Heart left ventricle (tissue), 16 donors: ENCODE data around the gene HLCS. TPM values are rescaled to one million over a fixed set of nuclear protein-coding genes. Genes with fewer than 3 reads are reported as not detected.

Experiments
- ATAC-seq, 4 donors: fragments of 200-7000 bp; cut with Tn5 transposase; one replicate each; pipeline ENCODE4 v1.9.1; 2020 to 2022; ENCODE audit warnings: moderate library complexity in 4 of 4, mild to moderate bottlenecking in 3 of 4, moderate number of reproducible peaks in 1 of 4
- DNase-seq, 5 donors: peaks; one replicate each; pipeline ENCODE4 v3.0.0-alpha.2; 2020
- H3K27ac ChIP-seq, 12 donors: fragments of 200-600 bp; sonication (generic) in 4 of 12; one replicate each; pipeline versions ENCODE4 v1.5.0 to v1.8.0; 2016 to 2022; ENCODE audit warnings: mild to moderate bottlenecking in 2 of 12
- H3K27me3 ChIP-seq, 9 donors: fragments of 200-600 bp; sonication (generic) in 2 of 9; one replicate each; pipeline versions ENCODE4 v1.5.1 to v1.8.0; 2016 to 2022; ENCODE audit warnings: mild to moderate bottlenecking in 3 of 9
- H3K36me3 ChIP-seq, 9 donors: fragments of 200-600 bp; sonication (generic) in 2 of 9; one replicate each; pipeline versions ENCODE4 v1.5.0 to v1.8.0; 2018 to 2022; ENCODE audit warnings: mild to moderate bottlenecking in 2 of 9
- H3K4me1 ChIP-seq, 12 donors: fragments of 200-600 bp; sonication (generic) in 4 of 12; one replicate each; pipeline versions ENCODE4 v1.5.0 to v1.8.0; 2016 to 2022; ENCODE audit warnings: mild to moderate bottlenecking in 3 of 12
- H3K4me3 ChIP-seq, 12 donors: fragments of 200-600 bp; sonication (generic) in 4 of 12; one replicate each; pipeline versions ENCODE4 v1.5.0 to v1.8.0; 2017 to 2022; ENCODE audit warnings: mild to moderate bottlenecking in 9 of 12, moderate library complexity in 4 of 12
- H3K9me3 ChIP-seq, 12 donors: fragments of 200-600 bp; sonication (generic) in 4 of 12; one replicate each; pipeline versions ENCODE4 v1.5.0 to v1.8.0; 2016 to 2022; ENCODE audit warnings: mild to moderate bottlenecking in 1 of 12
- POLR2A ChIP-seq, 2 donors: fragments of 450-650 bp; IDR thresholded peaks; one replicate each; pipeline ENCODE4 v1.6.1; 2017; ENCODE audit warnings: antibody characterized with exemption in 2 of 2, mild to moderate bottlenecking in 2 of 2, moderate library complexity in 2 of 2
- WGBS, 4 donors: extraction: QIAGEN DNeasy Blood & Tissue Kit in 2 of 4; methylation state at CpG; one replicate each; pipeline versions ENCODE4 v1.1.5 to v1.1.7; 2013 to 2018; 5-methylcytosine and 5-hydroxymethylcytosine counted together
- intact Hi-C, 10 donors: fragments of 100-400 bp; cut with DNase I; formaldehyde crosslinking; loops; one replicate each; pipeline versions ENCODE4 v1.11.1 to v1.14.2; 2022
- polyA plus RNA-seq, 2 donors: library from polyadenylated mRNA; stranded (reverse); fragments of 200-250 nt; gene quantifications; one replicate each; pipeline ENCODE4 v1.2.3, GENCODE V29; 2013
- total RNA-seq, 9 donors: library from RNA; depleted of rRNA in 2 of 9; stranded (reverse); fragments of >200 nt in 2 of 9; fragmentation: NEBNext Ultra II Directional in 3 of 9; extraction: Animal tissue kit (Norgen Biotek cat#: 25700) in 3 of 9; gene quantifications; one replicate each; pipeline versions ENCODE4 v1.1.0 to v1.2.4, GENCODE V29; 2016 to 2023
- TF ChIP-seq, protein P1 (sequence below), 12 donors: fragments of 200-600 bp; sonication (generic) in 4 of 12; IDR thresholded peaks; one replicate each; pipeline versions ENCODE4 v1.5.0 to v1.8.0; 2018 to 2022; ENCODE audit warnings: antibody characterized with exemption in 12 of 12, mild to moderate bottlenecking in 5 of 12
- donor health status: ischemic (EF 13 %, LVEDD 7.1; RV severe dilation, severe dysfunction).
- donor health status: healthy with polysubstance abuse.
- donor health status: DM: no; HTN: yes; CAD: no.
- donor health status: DM: no; HTN: no; CAD: no.
- donor health status: ischemic (EF 25% LVEDD 6.9; RV normal size, moderate dysfunction).
- donor health status: ischemic (EF 25% LVEDD 5.7; RV mildly dilated, moderate dysfunction).
- donor health status: healthy.
- donor health status: DM: yes; HTN: yes; CAD: no.
- donor health status: ischemic (EF 35%, LVEDD 5.7; RV mildly dilated, moderate dysfunction).
- donor health status: nonischemic (EF 11% LVEDD 7.7; RV severe dilation, severe dysfunction).
- donor health status: DM: yes; HTN: yes; CAD: no.
- donor health status: PGD.
- donor health status: ischemic (EF 29% LVEDD 5.4; RV normal size, mild dysfunction).
- donor health status: nonischemic (EF 23%, LVEDD 6.1; RV moderate dilation, normal function).

Gene HLCS
- total and polyA plus RNA-seq, 11 donors: 1.8 to 15.2 (median 6.2) TPM

DNA sequence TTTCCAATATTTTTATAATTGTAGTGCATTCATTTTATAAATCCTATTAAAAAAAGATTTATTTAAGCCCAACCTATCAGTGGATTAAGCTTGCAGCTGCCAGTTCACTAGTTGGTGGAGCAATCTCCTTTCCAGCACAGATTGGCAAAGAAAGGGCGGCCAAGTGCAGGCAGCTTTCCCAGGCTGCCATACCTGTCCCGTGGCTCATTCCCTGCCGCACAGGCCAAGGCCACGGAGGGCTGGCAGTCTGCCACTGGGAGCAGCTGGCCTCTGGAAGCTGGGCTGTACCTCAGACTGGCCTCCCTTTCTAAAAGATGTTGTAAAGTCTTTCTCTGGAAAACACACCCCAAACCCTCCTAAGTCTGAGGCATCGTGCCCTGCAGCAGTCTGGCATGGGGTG is 193.4 kb downstream of the HLCS start:
- ATAC-seq: peak; percentile 96 to 97 (median 96)
- Histone ChIP-seq H3K27me3 (no peaks in the 10 kb centered on the region), H3K4me1 (peaks cover 0 to 27% (median 18%) of the 10 kb centered on the region in 12 donors), H3K9me3 (no peaks in the 10 kb centered on the region), H3K36me3 (no peaks in the 10 kb centered on the region), H3K4me3 (no peak overlapping the region), H3K27ac (peak overlapping the region in 1 of 12 donors; percentile 35)
- 28 to 39% (median 36%) methylated on average over 5 of the region's 5 CpGs for WGBS, 4 donors
- no peak for TF ChIP-seq POLR2A (IDR thresholded peaks at IDR 0.05)
- TF ChIP-seq, protein P1, sequence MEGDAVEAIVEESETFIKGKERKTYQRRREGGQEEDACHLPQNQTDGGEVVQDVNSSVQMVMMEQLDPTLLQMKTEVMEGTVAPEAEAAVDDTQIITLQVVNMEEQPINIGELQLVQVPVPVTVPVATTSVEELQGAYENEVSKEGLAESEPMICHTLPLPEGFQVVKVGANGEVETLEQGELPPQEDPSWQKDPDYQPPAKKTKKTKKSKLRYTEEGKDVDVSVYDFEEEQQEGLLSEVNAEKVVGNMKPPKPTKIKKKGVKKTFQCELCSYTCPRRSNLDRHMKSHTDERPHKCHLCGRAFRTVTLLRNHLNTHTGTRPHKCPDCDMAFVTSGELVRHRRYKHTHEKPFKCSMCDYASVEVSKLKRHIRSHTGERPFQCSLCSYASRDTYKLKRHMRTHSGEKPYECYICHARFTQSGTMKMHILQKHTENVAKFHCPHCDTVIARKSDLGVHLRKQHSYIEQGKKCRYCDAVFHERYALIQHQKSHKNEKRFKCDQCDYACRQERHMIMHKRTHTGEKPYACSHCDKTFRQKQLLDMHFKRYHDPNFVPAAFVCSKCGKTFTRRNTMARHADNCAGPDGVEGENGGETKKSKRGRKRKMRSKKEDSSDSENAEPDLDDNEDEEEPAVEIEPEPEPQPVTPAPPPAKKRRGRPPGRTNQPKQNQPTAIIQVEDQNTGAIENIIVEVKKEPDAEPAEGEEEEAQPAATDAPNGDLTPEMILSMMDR (IDR thresholded peaks at IDR 0.05): no peak
- peak; percentile 76 to 91 (median 90) for DNase-seq
- intact Hi-C loops: loop anchor here in 1 of 10 donors (5.0 kb wide), 1 partner anchor 64 kb away; no protein-coding TSS in a partner anchor

DNA sequence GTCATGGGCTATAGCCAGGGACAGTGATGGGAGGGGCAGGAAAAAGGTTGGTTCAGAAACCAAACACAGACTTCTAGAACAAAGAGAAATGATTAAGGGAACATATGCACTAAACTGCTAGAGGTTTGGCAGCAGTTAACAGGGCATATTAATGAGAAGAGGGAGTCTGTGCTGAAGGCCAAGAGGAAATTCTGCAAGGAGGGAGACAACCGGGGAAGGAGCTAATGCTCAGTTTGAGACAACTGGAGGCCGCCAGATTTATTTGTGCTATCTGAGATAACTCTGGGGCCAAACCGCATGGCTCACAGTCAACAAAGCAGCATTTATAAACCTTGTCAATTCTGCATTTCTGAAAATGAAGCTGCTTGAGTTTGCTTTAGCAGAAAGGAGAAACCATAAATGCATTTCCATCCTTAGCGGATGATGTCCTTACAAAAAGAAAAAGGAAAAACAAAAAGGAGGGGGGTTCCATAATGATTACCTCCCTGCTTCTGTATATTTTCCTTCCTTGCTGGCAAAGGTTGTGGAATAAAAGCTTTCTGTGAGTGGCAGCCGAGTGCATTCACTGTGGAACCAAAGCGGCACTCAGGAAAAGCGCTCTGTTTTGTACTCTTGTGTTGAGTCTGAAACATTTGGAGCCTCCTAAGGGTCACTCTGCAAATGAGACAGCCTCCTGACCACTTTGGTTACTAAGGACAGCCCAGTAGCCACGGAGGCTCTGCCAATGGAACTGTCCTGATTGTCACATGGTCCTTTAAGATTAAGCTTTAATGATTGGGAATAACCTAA is 197.2 kb downstream of the HLCS start:
- Histone ChIP-seq H3K27me3 (no peaks in the 10 kb centered on the region), H3K27ac (peak overlapping the region in 5 of 12 donors; percentile 8 to 63 (median 29)), H3K4me1 (peaks cover 0 to 27% (median 18%) of the 10 kb centered on the region in 12 donors), H3K36me3 (no peaks in the 10 kb centered on the region), H3K4me3 (no peak overlapping the region), H3K9me3 (no peaks in the 10 kb centered on the region)
- TF ChIP-seq POLR2A (IDR thresholded peaks at IDR 0.05): no peak
- TF ChIP-seq, protein P1 (IDR thresholded peaks at IDR 0.05): no peak
- intact Hi-C loops: no loop called here
- peak in 3 of 4 donors; percentile 33 to 40 (median 38) for ATAC-seq
- WGBS, 4 donors: 46 to 66% (median 51%) methylated on average over 8 of the region's 8 CpGs
- DNase-seq: no peak

DNA sequence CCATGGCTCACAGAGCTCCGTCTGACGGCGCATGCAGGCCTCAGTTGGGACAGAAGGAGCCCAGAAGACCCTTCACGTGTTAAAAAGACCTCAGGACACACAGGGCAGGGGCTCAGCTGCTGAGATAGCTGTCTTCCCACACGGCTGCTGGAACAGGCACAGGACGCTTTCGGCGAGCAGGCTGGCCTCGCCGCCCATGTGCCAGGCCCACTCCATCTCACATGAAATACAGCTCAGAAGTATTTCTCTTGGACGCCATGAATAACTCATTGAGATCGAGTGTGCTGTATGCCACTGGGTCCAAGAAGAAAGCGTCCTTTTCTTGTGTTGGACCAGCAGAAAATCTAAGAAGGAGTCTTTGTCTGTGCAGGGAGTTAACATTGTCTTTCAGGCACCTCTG is 198.0 kb downstream of the HLCS start:
- Histone ChIP-seq H3K27me3 (no peaks in the 10 kb centered on the region), H3K4me3 (no peak overlapping the region), H3K4me1 (peaks cover 0 to 25% (median 15%) of the 10 kb centered on the region in 12 donors), H3K27ac (peak overlapping the region in 5 of 12 donors; percentile 8 to 63 (median 38)), H3K36me3 (no peaks in the 10 kb centered on the region), H3K9me3 (no peaks in the 10 kb centered on the region)
- DNase-seq: no peak
- ATAC-seq: no peak
- WGBS, 4 donors: 74 to 82% (median 80%) methylated on average over 12 to 13 of the region's 13 CpGs
- TF ChIP-seq POLR2A (IDR thresholded peaks at IDR 0.05): no peak
- TF ChIP-seq, protein P1 (IDR thresholded peaks at IDR 0.05): no peak
- intact Hi-C loops: no loop called here

DNA sequence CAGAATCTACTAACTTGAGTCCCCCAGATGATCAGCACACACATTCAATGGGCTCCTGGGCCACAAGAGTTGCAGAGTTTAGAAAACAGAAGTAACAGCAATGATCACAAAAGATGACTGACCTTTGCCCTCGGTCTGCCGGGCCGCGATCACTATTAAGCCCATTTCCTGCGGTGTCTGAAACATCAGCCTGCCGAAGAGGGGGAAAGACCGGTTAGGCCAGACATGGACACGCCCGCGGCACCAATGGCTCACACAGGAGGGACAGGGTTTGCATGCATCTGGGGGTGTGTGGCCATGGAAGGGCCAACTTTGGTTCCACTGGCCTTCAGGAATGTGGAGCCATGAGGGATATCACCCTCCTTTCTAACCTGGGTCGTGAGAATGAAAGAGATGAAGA is 199.4 kb downstream of the HLCS start:
- no peaks in the 10 kb centered on the region for H3K36me3 ChIP-seq
- intact Hi-C loops: no loop called here
- 95 to 97% (median 96%) methylated on average over 11 of the region's 11 CpGs for WGBS, 4 donors
- no peak for ATAC-seq
- H3K27me3 ChIP-seq: no peaks in the 10 kb centered on the region
- no peak overlapping the region for H3K27ac ChIP-seq
- no peak overlapping the region for H3K4me3 ChIP-seq
- TF ChIP-seq POLR2A (IDR thresholded peaks at IDR 0.05): no peak
- TF ChIP-seq, protein P1 (IDR thresholded peaks at IDR 0.05): no peak
- H3K9me3 ChIP-seq: no peaks in the 10 kb centered on the region
- no peak for DNase-seq
- H3K4me1 ChIP-seq: peaks cover 0 to 21% (median 12%) of the 10 kb centered on the region in 12 donors
